ENCODE results near the gene UTP15.

GRCh38 chr5:73625944-73626811 lies 60.6 kb downstream of the UTP15 start, which contains the start of gene ARHGEF28:
- TF ChIP-seq CTCF (IDR thresholded peaks at IDR 0.05) (no peak), POLR2A (IDR thresholded peaks at IDR 0.05) (peak in 1 of 2 donors; percentile 48)
